Ascending aorta (tissue), 2 donors: Measurements from ENCODE around the gene B3GNT8. TPM values are rescaled to one million over a fixed set of nuclear protein-coding genes. Genes with fewer than 3 reads are reported as not detected.
A peak's percentile ranks its signal among the peaks of the same experiment; 100 is the strongest.

Experiments used
- DNase-seq, 2 donors: peaks; one replicate each; pipeline ENCODE4 v3.0.0-alpha.2; 2019; ENCODE audit warnings: low spot score in 2 of 2
- H3K27ac ChIP-seq, 2 donors: fragments of 200-600 bp; sonication (generic); one replicate each; pipeline ENCODE4 v1.5.1; 2016 to 2017; ENCODE audit warnings: mild to moderate bottlenecking in 1 of 2
- H3K27me3 ChIP-seq: fragments of 200-600 bp; sonication (generic); one replicate; pipeline ENCODE4 v1.5.1; 2017
- H3K36me3 ChIP-seq, 2 donors: fragments of 200-600 bp; sonication (generic); one replicate each; pipeline ENCODE4 v1.5.1; 2016
- H3K4me1 ChIP-seq, 2 donors: fragments of 200-600 bp; sonication (generic); one replicate each; pipeline ENCODE4 v1.5.1; 2016 to 2017; ENCODE audit warnings: mild to moderate bottlenecking in 1 of 2
- H3K4me3 ChIP-seq, 2 donors: fragments of 200-600 bp; sonication (generic); one replicate each; pipeline ENCODE4 v1.5.1; 2016 to 2017; ENCODE audit warnings: mild to moderate bottlenecking in 1 of 2
- H3K9me3 ChIP-seq, 2 donors: fragments of 200-600 bp; sonication (generic); one replicate each; pipeline ENCODE4 v1.5.1; 2016
- CTCF ChIP-seq, 3 experiments: fragments of 200-600 bp in 2 of 3; fragments of 450-650 bp in 1 of 3; sonication (generic) in 2 of 3; IDR thresholded peaks; one replicate each; pipeline ENCODE4 v1.5.1; 2016 to 2019; ENCODE audit warnings: antibody characterized with exemption in 3 of 3, mild to moderate bottlenecking in 1 of 3, moderate library complexity in 1 of 3
- intact Hi-C: fragments of 100-400 bp; cut with DNase I; formaldehyde crosslinking; loops from one replicate; pipeline ENCODE4 v1.15.1; 2023
- total RNA-seq: library from RNA; depleted of rRNA; stranded (reverse); fragments of >200 nt; gene quantifications from one replicate; pipeline ENCODE4 v1.1.0, GENCODE V29; 2016

Gene B3GNT8
- total RNA-seq, 1 donor from 2014 or later, result 3.7 TPM

DNA sequence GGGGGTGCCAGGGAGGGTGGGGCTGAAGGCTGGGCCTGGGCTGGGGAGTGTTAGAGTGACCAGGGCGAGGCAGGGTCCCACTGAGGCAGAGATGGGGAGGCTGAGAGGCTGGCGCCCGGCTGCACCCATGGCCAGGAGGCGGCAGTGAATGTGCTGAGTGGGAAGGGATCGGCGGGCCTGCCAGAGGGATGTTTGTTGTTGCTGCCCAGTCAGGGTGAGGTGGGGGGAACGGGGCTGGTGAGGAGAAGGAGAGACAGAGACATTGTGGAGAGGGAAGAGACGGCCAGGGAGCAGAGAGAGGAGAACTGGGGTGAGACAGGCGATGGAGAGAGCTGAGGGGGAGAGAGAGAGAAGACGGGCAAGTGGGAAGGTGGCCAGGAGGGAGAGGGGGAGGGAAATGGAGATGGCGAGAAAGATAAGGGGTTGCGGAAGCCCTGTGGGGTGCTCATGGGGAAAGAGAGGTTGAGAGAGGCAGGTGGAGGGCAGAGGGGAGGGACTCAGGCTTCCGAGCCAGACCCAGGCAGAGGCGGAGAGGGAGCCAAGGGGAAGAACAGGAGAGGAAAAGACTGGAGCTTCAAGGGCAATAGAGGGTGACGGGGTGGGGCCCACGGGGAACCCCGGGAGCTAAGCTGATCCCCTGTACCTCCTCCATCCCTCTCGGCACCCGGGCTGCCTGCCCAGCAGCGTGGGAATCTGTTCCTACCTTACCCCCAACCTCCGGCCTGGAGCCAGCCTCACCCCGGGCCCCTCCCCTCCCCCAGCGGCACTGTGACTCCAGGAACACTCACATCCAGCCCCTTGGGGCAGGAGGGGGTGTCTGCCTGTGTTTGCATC is 690 bp upstream of the B3GNT8 start:
- intact Hi-C loops, result loop anchor here (1.0 to 5.0 kb wide), 3 partner anchors 11 to 106 kb away; partner anchors contain the start of genes BCKDHA, DMAC2 and EXOSC5
- Histone ChIP-seq H3K27ac (peak overlapping the region; percentile 79 to 89), H3K4me3 (peak overlapping the region; percentile 48 to 80), H3K4me1 (peaks cover 9 to 21% of the 10 kb centered on the region in 2 donors), H3K36me3 (peaks cover 31 to 47% of the 10 kb centered on the region in 2 donors), H3K27me3 (no peaks in the 10 kb centered on the region), H3K9me3 (no peaks in the 10 kb centered on the region)
- no peak for DNase-seq
- no peak for TF ChIP-seq CTCF (IDR thresholded peaks at IDR 0.05)

DNA sequence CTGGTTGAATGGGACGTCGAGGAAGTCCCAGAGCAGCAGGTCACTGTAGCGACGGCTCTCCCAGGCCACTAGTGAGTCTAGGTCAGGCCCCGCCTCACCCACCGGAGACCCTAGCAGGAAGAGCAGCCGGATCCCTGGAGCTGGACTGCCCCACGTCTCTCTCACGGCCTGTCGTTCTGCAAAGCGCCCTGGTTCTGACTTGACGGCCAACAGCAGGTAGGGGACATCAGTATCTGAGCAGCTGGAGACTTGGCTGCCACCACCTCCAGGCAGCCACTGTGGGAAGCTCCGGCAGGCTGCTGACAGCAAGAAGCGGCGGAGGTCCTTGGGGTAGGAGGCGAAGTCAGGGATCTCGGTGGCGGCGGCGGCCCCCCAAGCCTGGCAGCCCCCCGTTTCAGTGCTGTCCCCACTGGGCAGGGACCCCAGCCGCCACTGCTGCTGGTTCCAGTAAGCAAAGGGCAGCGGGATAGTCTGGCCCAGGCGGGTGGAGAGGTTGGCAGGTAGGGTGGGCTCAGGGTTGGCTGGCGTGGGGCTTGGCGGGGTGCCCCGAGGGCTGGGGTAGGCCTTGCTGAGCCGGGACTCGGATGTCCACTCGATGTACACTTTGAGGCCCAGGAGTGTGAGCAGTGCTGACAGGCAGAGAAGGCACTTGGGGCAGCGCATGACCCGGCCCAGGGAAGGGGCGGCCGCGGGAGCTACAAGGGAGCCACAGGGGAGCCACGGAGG is 895 bp downstream of the B3GNT8 start:
- H3K4me3 ChIP-seq, result peak overlapping the region; percentile 48 to 80
- peak overlapping the region; percentile 79 to 89 for H3K27ac ChIP-seq
- DNase-seq, result no peak
- no peak for TF ChIP-seq CTCF (IDR thresholded peaks at IDR 0.05)
- intact Hi-C loops, result loop anchor here (5.0 kb wide), 1 partner anchor 104 kb away; no protein-coding TSS in a partner anchor
- H3K9me3 ChIP-seq, result no peaks in the 10 kb centered on the region
- H3K4me1 ChIP-seq, result peaks cover 9 to 21% of the 10 kb centered on the region in 2 donors
- peaks cover 25 to 43% of the 10 kb centered on the region in 2 donors for H3K36me3 ChIP-seq
- H3K27me3 ChIP-seq, result no peaks in the 10 kb centered on the region

- Histone ChIP-seq H3K36me3 (peaks cover 33 to 45% of the 10 kb centered on the region in 2 donors), H3K27ac (no peak overlapping the region), H3K4me3 (no peak overlapping the region), H3K4me1 (peaks cover 9 to 21% of the 10 kb centered on the region in 2 donors), H3K9me3 (no peaks in the 10 kb centered on the region), H3K27me3 (no peaks in the 10 kb centered on the region)
- intact Hi-C loops, result loop anchor here (5.0 kb wide), 1 partner anchor 103 kb away; no protein-coding TSS in a partner anchor
- TF ChIP-seq CTCF (IDR thresholded peaks at IDR 0.05), result no peak
- no peak for DNase-seq
These were observed 1.7 kb downstream of the B3GNT8 start for GRCh38 chr19:41425174-41426115.

GRCh38 chr19:41424335-41425173 is 2.6 kb downstream of the B3GNT8 start:
- no peak for TF ChIP-seq CTCF (IDR thresholded peaks at IDR 0.05)
- no peak for DNase-seq
- peaks cover 42 to 52% of the 10 kb centered on the region in 2 donors for H3K36me3 ChIP-seq
- H3K9me3 ChIP-seq, result no peaks in the 10 kb centered on the region
- no peak overlapping the region for H3K27ac ChIP-seq
- H3K4me1 ChIP-seq, result peaks cover 9 to 21% of the 10 kb centered on the region in 2 donors
- intact Hi-C loops, result loop anchor here (5.0 kb wide), 1 partner anchor 102 kb away; no protein-coding TSS in a partner anchor
- H3K27me3 ChIP-seq, result no peaks in the 10 kb centered on the region
- no peak overlapping the region for H3K4me3 ChIP-seq
